Activated naive CD8-positive, alpha-beta T cell treated with anti-CD3 and anti-CD28 coated beads, Interleukin-2, amount 50 U/mL, for 16 hours (primary cell): Measurements from ENCODE around the gene RAP1GAP.

Experiments
- DNase-seq: peaks from one replicate; pipeline ENCODE4 v3.0.0-alpha.2; 2020; ENCODE audit warnings: low read depth, low spot score

The RAP1GAP gene

DNA sequence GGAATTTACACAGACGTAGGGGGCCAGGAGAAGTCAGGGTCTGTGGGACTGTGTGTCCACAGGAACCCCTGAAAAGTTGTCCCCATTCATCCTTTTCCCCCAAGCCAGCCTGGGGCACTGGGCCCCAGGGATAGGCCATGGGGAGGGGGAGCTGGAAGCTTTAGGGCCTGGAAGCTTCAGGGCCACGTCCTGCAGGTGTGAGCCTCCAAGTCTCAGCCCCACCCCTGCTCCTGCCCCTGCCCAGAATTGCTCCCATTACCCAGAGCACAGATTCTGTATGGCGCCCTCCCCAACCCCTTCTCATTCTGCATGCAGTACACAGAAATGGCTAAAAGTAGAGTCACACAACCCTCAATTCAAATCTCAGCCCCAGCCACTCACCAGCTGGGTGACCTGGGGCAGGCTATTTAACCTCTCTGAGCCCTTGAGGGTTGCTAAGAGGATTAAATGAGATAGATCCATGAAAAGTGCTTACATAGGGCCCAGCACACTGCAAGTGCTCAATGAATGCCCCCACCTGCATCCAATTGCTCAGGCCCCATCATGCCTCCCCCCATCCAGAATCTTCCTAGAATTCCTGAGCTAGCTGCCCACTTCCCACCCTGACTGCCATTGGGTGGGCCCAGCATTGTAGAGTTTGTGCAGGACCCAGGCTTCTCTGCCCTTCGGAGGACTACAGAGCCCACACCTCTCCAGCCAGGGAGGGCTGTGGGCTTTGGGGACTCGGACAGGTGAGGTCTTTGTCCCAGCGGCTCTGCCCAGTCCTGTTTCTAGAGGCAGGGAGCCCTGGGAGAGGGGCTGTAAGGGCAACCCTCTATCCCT, 6.5 kb downstream of the RAP1GAP start:
- DNase-seq = no peak

DNA sequence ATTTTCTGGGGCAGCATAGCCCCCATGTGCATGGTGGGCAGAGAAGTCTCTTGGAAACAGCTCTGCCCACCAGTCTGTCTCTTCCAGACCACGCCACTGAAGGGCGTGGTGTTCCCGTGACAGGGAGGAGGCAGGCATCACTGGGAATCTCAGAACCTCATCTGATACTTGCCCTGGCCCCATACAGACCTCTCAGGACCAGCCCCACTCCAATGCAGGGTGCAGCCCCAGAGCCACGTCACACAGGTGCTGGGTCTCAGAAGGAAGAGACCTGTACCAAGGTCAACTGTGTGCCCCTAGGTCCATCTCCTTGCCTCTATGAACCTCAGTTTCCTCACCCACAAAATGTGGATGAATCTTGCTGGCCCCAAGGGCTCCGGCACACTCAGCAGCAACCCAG, 7.3 kb downstream of the RAP1GAP start:
- DNase-seq = no peak

DNA sequence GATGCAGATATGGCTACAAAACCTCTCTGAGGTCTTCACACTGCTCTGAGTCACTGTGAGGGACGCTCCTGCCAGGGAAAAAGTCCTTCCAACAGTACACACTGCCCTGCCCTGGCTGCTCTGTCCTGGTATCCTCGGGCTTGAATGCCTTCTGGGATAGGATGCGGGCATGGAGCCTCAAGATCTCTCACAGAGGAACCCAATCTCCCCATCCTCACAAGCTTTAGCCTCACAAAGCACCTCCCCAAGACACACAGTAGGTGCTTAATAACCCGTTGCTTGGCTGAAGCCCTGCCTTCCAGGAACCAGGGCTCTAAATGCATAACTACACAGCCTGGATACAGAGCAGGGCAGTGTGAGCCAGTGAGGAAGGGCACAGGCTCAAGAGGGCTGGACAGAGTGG, 9.2 kb downstream of the RAP1GAP start:
- DNase-seq = no peak

DNA sequence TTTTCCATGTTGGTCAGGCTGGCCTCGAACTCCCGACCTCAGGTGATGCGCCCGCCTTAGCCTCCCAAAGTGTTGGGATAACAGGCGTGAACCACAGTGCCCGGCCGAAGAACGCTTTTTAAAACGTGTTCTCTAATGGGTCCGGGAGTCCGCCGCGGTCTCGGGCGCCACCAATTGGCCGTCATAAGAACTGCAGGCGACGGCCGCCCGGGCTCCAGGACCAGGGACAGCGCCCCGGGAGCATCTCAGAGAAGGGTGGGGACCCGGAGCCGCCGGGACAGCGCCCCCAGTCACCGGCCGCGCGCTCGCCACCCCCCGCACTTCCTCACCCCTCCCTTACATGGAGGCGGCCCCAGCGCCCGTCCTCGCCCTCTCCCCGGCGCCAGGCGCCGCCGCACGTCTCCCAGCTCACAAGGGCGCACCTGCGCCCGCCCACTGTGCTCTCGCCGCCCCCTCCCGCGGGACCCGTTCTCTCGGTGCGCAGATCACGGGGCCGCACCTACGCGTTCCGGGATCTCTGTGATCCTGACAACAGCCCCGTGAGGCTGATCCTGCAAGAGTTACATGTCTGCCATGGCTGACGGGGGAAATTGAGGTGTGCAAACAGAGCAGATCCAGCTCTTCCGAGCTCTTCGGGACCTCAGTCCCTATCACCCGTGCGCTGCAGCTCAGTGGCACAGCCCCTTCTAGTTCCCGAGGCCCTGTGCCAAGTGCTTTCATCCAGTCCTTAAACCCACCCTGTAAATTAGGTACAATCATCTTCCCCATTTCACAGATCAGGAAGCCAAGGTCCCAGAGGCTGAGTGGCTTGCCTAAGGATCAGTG, 9.8 kb downstream of the RAP1GAP start:
- peak; percentile 56 for DNase-seq

DNA sequence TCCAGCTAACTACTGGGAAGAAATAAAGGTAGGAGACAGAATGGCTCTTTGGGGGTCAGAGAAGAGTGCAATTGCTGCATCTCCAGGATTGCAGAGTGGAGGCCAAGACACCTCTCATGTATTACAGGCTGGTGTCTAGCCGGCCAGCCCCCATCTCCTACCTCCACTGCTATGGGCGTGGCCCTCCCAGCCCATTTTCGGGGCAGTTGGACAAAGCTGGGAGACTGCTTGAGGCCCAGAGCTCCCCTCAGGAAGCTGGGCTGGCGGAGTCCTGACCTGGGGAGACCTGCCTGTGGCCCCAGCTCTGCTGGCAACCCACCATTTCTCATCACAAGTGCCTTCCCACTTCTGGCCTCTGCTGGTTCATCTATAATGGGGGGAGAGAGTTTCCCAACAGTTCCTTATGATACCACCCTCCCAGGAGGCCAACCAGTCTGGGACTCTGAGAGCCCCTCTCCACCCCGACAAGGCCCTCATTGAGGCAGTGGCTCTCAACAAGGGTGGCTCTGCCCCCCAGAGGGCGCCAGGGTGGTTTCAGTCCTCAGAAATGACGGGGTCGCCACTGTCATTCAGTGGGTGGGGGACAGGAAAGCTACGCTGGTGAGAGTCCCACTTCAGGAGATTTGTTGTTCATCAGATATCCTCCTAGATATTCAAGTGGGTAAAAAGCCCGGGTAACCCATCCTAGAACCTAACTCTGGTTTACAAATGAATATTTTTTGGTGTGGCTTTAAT, 11.5 kb downstream of the RAP1GAP start:
- no peak for DNase-seq

DNA sequence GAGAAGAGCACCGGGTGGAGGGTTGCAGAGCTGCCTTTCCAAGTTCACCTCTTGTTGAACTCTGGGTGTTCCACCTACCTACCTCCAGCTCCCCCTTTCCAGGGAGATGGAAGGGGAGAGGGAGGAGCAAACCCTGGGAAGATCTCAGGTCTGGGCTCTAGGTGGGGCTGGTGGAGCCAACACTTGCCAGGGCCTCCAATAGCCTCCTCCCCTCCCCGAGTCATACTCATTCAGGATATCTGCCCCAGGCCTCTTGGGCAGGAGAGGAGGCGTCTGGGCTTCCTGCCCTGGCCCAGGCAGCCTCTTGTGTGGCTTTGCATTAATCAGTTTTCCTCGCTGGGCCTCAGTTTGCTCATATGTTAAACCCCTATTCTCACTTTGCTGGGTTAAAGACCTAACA, 13.4 kb downstream of the RAP1GAP start:
- no peak for DNase-seq

DNA sequence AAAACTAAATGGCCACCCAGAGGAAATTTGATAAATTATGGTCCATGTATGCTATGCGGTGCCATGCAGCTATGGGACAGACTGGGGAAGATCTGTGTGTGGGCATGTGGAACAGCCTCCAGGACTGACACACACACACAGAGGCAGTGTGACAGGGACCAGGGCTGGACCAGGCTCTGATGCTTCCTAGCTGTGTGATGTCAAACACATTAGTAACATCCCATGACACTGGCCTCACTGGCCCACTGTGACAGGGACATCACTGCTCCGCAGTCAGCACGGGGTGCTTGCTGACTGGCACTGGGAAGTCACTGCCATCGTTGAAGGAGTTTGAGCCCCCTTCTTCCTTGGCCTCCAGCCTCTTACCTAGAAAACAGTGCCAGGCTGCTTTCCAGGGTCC, 13.9 kb downstream of the RAP1GAP start:
- DNase-seq = no peak

DNA sequence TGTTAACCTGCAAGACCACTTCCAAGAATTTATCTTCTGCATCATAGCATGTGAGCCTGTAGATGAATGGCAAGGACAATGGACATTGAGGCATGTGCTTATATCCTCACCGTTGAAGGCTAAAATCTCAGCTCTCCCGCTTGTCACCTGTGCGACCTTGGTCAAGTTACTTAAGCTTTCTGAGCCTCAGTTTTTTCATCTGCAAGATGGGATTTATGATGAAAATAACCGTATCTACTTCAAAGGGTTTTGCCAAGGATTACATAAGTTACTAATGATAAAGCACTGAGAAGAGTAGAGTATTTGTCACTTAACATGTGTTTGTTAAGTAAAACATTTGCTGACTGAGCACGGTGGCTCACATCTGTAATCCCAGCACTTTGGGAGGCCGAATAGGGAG, 14.9 kb downstream of the RAP1GAP start:
- DNase-seq = no peak

DNA sequence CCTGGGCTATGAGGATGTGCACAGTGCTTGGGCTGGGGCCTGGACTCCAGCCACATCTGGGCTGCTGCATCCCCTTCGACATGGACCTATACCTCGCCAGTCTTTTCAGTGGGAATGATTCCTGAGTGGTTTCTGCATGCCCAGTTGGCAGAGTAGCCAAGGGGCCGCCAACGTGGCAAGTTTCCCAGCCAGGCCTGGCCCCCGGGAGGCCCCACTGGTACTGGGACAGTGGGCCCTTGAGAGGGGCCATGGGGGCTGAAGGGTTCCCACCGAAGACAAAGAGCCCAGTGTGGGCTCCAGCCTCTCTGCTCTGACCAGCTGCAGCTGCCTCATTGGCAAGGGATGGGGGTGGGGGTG, 15.4 kb downstream of the RAP1GAP start:
- DNase-seq = no peak

DNA sequence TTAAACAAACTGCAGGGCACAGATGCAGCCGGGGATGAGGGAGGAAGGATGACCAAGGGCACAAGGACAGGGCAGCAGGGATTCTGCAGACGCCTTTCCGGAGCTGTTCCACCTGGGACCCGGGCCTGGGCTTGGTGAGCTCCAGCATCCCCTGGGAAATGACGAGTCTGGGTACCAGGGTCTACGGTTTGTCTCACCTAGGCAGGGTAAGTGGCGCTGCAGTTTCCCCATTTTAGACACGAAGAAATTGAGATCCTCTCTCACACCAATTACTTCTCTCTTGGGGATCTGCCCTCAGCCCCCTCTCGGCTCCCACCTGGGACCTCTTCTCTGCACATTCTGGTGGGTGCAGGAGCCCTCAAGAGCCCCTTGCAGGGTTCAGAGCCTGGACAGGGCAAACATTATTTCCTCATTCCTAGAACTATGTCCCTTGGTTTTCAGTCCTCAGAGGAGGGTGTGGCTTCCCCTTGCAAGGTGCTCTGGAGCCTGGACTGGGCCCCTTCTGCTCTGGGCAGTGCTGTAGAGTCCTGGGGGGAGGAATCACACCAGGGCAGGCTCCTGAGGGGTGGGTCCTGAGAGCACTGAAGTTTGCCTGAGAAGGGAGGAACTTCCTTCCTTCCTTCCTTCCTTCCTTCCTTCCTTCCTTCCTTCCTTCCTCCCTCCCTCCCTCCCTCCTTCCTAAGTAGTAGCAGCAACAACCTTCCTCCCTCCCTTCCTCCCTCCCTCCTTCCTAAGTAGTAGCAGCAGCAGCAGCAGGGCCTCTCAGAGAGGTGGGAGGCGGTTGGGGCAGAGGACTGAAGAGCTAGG, 16.0 kb downstream of the RAP1GAP start:
- DNase-seq = no peak

DNA sequence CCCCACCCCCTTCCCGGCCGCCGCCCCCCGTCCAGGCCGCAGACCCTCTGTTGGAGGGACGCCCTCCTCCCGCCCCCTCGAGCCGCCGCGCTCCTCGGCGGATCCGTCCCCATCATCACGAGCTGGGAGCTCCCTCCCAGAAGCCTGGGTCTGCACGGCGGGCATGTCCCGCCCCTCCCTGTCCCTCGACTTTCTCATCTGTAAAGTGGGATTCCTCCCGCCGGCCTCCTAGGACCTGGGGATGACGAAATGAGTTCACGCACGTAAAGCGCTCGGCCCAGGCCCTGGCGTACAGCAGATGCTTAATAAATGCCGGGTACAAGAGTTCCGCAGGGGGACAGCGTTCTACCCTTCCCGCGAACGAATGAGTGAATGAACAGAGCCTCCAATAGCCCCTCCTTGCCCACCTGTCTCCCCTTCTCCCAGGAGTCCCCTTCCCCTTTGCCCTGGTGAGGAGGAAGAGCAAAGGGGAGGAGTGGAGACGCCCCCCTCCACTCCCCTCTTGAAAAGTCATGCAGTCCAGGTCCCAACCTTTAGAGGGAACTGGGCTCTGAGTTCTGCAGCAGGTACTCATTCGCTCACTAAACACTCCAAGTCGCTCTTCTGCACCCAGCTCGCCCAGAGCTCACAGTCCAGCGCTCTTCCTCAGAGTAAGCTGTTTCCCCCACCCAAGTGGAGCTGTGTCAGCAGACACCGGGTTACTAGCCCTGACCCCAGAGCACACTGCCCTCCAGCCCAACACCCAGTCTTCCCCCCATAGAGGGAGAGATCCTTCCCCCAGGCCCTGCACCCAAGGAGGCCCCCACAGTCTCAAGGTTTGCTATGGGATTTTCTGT, 16.8 kb downstream of the RAP1GAP start:
- DNase-seq = no peak

DNA sequence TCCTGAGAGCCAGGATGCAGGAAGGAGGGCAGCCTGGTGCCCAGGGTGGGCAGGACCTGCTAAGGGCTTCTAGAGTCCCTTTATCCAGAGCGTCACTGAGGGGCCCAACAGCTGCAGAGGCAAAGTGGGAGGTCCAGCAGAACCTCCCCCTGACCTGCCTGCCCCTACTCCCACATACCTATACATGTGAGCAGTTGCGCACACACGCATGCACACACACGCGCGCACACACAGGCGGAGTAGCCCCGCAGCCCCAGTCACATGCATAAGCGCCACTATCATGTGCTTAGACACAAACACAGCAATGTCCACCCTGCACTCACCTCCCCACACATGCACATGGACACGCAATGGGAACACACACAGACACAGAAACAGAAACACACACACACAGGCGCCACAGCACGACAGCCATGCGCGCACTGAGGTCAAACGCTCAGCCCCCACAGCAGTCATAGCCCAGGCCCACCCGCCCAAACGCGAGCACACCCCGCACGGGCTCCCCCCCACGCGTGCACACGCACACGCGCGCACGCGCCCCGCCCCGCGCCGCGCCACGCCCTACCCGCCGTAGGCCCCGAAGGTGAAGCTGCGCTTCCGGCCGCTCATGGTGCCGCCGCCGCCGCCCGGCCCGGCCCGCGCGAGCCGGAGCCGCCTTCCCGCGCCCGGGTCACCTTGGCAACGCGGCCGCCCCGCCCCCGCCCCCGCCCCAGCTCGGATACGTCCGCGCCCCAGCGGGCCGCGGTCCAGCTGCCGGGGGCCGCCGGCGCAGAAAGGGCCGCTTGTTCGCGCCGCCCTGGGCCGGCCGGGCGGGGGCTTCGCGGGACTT, 17.7 kb downstream of the RAP1GAP start:
- DNase-seq = no peak

DNA sequence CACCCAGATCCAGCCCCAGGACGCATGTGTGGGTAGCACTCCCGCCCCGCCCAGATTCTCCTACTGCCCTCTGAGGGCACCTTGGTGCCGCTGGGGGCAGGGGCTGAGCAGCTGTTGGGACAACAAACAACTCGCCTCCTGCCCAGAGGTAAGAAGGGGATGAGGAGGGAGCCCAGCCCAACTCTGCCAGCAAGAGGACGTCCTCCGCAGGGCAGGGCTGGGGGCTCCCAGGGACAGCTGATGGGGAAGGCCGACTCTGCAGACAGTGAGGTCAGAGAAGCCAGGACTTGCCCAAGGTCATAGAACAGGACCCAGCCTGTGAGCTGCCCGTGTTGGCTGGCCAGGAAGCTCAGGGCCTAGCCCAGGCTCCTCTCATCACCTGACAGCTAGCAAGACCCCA, 18.8 kb downstream of the RAP1GAP start:
- no peak for DNase-seq

DNA sequence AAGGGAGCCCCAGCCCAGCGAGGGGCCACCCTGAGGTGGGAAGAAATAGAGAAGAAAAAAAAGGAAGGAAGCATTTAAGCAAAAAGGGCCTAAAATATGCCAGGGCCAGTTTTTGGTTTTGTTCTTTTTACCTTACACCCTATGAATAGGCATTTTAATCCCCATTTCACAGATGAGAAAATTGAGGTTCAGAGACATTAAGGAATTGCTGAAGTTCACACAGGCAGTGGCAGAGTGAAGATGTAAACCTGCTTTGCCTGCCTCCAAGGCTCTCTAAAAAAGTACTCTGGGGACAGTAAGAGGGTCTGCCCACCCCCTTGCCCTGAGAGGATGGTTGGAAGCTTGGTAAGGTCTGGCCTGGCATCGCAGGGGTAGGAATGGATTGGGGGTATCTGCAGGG, 19.8 kb downstream of the RAP1GAP start:
- no peak for DNase-seq

DNA sequence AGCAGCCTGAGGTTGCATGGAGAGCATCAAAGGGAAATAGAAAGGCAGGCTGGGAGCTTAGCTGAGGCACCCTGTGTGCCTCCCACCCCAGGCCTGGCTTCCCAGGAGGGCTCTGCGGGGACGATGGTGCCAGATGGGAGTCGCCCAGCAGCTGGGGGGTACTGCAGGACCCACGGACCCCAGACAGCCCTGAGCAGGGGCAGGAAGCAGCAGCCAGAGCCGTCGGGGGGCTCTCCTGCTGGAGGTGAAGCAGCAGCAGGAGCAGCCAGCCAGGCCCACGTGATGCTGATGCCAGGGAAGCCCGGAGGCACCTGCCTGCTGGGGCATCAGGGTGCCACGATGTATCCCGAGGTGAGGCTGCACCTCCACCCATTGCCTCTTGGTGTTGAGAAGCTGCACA, 20.4 kb downstream of the RAP1GAP start:
- no peak for DNase-seq

DNA sequence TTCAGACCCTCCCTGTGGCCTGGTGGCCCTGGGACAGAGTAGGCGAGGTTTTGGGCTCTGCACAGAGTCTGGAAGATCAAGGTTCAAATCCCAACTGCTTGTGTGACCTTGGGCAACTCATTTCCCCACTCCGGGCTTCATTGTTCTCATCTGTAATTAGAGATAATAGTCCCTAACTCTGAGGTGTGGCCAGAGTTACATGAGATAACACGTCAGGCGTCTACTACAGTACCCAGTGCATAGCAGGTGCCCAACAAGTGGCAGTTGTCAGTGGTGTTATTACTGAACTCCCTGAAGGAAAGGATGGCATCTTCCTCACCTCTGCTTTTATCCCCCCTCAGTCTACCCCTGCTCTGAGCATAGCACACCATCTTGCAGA, 20.8 kb downstream of the RAP1GAP start:
- no peak for DNase-seq

DNA sequence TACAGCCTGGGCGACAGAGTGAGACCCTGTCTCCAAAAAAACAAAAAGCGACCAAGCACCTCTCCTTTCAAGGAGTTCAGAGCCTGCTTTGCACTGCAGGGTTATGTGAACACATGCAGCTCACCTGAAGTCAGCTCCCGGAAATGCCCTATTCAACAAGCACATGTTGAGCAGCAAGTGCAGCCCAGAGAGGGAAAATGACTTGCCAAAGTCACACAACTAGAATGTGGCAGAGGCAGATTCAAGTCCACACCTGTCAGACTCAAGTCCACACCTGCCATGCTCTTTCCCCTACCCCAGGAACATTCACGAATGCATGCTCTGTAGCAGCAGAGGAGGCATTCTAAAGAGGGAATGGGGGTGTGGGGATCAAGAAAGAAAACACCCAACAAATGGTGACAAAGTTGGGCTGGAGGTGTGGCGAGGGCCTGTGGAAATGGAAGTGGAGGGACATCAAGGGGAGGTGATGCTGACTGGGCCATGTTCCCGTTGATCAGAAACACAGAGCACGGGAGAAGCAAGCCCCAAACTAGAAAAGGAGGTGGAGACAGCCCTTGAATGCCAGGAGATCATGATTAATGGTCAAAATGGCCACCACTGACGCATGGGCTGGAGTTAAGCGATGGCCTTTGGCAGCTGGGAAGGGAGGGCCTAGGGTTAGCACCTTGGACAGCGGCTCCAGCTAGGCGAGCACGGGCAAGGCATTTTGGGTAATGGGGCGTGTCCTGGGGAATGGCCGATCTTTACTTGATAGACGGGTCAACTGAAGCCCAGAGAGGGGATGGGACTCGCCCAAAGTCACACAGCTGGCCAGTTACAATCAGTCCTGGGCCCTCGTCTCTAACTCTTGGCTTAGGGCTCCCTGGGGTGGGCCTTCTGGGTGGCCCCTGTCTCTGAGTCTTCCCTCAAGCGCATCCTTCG, 21.5 kb downstream of the RAP1GAP start:
- no peak for DNase-seq

DNA sequence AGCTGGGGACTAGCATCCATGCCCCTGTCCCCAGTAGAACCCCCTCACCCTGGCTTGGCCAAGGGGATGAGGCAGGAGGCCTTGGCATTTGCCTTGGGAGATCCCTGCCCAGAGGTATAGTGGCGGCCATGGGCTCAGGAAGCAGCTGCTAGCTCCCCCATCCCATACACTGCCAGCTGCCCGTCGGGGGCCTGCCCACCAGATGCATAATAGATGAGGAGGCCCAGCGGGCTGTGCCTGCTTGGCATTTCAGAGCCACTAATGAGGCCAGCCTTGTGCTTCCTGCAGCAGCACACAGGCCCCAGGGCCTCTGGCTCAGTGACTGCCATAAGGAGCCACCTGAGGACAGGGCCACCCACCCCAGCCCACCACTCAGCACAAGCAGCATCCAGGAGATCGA, 23.6 kb downstream of the RAP1GAP start:
- DNase-seq = no peak

DNA sequence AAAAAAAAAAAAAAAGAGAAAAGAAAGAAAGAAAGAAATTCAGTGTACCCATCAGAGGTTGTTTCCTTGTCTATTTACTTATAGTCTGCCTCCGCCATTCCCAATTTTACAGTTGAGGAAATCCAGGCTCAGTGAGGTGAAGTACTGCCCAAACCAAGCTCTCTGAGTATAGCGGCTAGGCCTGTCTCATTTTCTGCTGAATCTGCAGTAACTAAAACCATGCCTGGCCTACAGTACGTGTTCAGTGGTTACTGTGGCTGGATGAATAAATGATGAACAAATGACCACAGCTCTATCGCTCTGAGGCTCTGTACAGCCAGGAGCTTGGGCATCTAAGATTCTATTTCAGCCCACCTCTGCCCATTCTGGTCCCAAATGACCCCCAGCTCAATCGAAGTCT, 24.3 kb downstream of the RAP1GAP start:
- DNase-seq = no peak
